Measurements from ENCODE around the gene DPH1. TPM values are rescaled to one million over a fixed set of nuclear protein-coding genes. Genes with fewer than 3 reads are reported as not detected.

The DPH1 gene
- total RNA-seq, 1 donor = 47.5 TPM

GRCh38 chr17:2057175-2057759 lies 27.3 kb downstream of the DPH1 start:
- Histone ChIP-seq H3K27me3 (ENCODE audit: insufficient read depth, low read length) (peaks cover 26% of the 10 kb centered on the region), H3K4me1 (ENCODE audit: insufficient read depth, low read length) (peaks cover 76% of the 10 kb centered on the region), H3K4me3 (ENCODE audit: low read length) (no peak overlapping the region), H3K9me3 (ENCODE audit: low read depth, low read length) (no peaks in the 10 kb centered on the region)

- Histone ChIP-seq H3K4me3 (ENCODE audit: low read length) (no peak overlapping the region), H3K4me1 (ENCODE audit: insufficient read depth, low read length) (peaks cover 75% of the 10 kb centered on the region)
These were observed 28.0 kb downstream of the DPH1 start for GRCh38 chr17:2057760-2058585.

GRCh38 chr17:2058586-2059546 lies 28.9 kb downstream of the DPH1 start:
- peaks cover 66% of the 10 kb centered on the region for H3K4me1 ChIP-seq (ENCODE audit: insufficient read depth, low read length)
- H3K9me3 ChIP-seq (ENCODE audit: low read depth, low read length) = no peaks in the 10 kb centered on the region
- H3K4me3 ChIP-seq (ENCODE audit: low read length) = peak overlapping the region; percentile 18

More at GRCh38 chr17:2057760-2058585, 28.0 kb downstream of the DPH1 start:
- H3K9me3 ChIP-seq (ENCODE audit: low read depth, low read length) = no peaks in the 10 kb centered on the region
- H3K27me3 ChIP-seq (ENCODE audit: insufficient read depth, low read length) = peaks cover 25% of the 10 kb centered on the region

GRCh38 chr17:2059547-2060384 lies 29.8 kb downstream of the DPH1 start:
- Histone ChIP-seq H3K4me3 (ENCODE audit: low read length) (peak overlapping the region; percentile 12), H3K27me3 (ENCODE audit: insufficient read depth, low read length) (peaks cover 12% of the 10 kb centered on the region), H3K4me1 (ENCODE audit: insufficient read depth, low read length) (peaks cover 57% of the 10 kb centered on the region), H3K9me3 (ENCODE audit: low read depth, low read length) (no peaks in the 10 kb centered on the region)

More at GRCh38 chr17:2058586-2059546, 28.9 kb downstream of the DPH1 start:
- H3K27me3 ChIP-seq (ENCODE audit: insufficient read depth, low read length) = peaks cover 20% of the 10 kb centered on the region

GRCh38 chr17:2060385-2060658 lies 30.4 kb downstream of the DPH1 start:
- peaks cover 55% of the 10 kb centered on the region for H3K4me1 ChIP-seq (ENCODE audit: insufficient read depth, low read length)
- H3K4me3 ChIP-seq (ENCODE audit: low read length) = no peak overlapping the region
- H3K27me3 ChIP-seq (ENCODE audit: insufficient read depth, low read length) = peaks cover 12% of the 10 kb centered on the region
- H3K9me3 ChIP-seq (ENCODE audit: low read depth, low read length) = no peaks in the 10 kb centered on the region

- Histone ChIP-seq H3K4me3 (ENCODE audit: low read length) (no peak overlapping the region), H3K4me1 (ENCODE audit: insufficient read depth, low read length) (peaks cover 53% of the 10 kb centered on the region), H3K9me3 (ENCODE audit: low read depth, low read length) (no peaks in the 10 kb centered on the region), H3K27me3 (ENCODE audit: insufficient read depth, low read length) (peaks cover 12% of the 10 kb centered on the region)
These were observed 30.9 kb downstream of the DPH1 start for GRCh38 chr17:2060681-2061440.

GRCh38 chr17:2061441-2061958 lies 31.5 kb downstream of the DPH1 start:
- no peaks in the 10 kb centered on the region for H3K9me3 ChIP-seq (ENCODE audit: low read depth, low read length)
- H3K4me1 ChIP-seq (ENCODE audit: insufficient read depth, low read length) = peaks cover 47% of the 10 kb centered on the region
- H3K27me3 ChIP-seq (ENCODE audit: insufficient read depth, low read length) = peaks cover 9% of the 10 kb centered on the region
- no peak overlapping the region for H3K4me3 ChIP-seq (ENCODE audit: low read length)

GRCh38 chr17:2062571-2063183 lies 32.7 kb downstream of the DPH1 start:
- Histone ChIP-seq H3K9me3 (ENCODE audit: low read depth, low read length) (no peaks in the 10 kb centered on the region), H3K4me1 (ENCODE audit: insufficient read depth, low read length) (peaks cover 36% of the 10 kb centered on the region), H3K27me3 (ENCODE audit: insufficient read depth, low read length) (peaks cover 6% of the 10 kb centered on the region), H3K4me3 (ENCODE audit: low read length) (no peak overlapping the region)

GRCh38 chr17:2063261-2064146 lies 33.6 kb downstream of the DPH1 start:
- no peak overlapping the region for H3K4me3 ChIP-seq (ENCODE audit: low read length)
- H3K9me3 ChIP-seq (ENCODE audit: low read depth, low read length) = no peaks in the 10 kb centered on the region
- H3K27me3 ChIP-seq (ENCODE audit: insufficient read depth, low read length) = no peaks in the 10 kb centered on the region
- peaks cover 28% of the 10 kb centered on the region for H3K4me1 ChIP-seq (ENCODE audit: insufficient read depth, low read length)

GRCh38 chr17:2064147-2064489 lies 34.2 kb downstream of the DPH1 start:
- Histone ChIP-seq H3K4me1 (ENCODE audit: insufficient read depth, low read length) (peaks cover 22% of the 10 kb centered on the region), H3K4me3 (ENCODE audit: low read length) (no peak overlapping the region), H3K27me3 (ENCODE audit: insufficient read depth, low read length) (no peaks in the 10 kb centered on the region), H3K9me3 (ENCODE audit: low read depth, low read length) (no peaks in the 10 kb centered on the region)

GRCh38 chr17:2064520-2064971 lies 34.6 kb downstream of the DPH1 start:
- no peak overlapping the region for H3K4me3 ChIP-seq (ENCODE audit: low read length)
- peaks cover 18% of the 10 kb centered on the region for H3K4me1 ChIP-seq (ENCODE audit: insufficient read depth, low read length)
- H3K27me3 ChIP-seq (ENCODE audit: insufficient read depth, low read length) = no peaks in the 10 kb centered on the region
- H3K9me3 ChIP-seq (ENCODE audit: low read depth, low read length) = no peaks in the 10 kb centered on the region

- Histone ChIP-seq H3K4me3 (ENCODE audit: low read length) (no peak overlapping the region), H3K27me3 (ENCODE audit: insufficient read depth, low read length) (no peaks in the 10 kb centered on the region), H3K9me3 (ENCODE audit: low read depth, low read length) (no peaks in the 10 kb centered on the region), H3K4me1 (ENCODE audit: insufficient read depth, low read length) (peaks cover 11% of the 10 kb centered on the region)
These were observed 35.2 kb downstream of the DPH1 start for GRCh38 chr17:2064980-2065785.

All from mononuclear cell (primary cell).